Endothelial cell (in vitro differentiated cells): ENCODE data around the gene CXCR3. TPM values are rescaled to one million over a fixed set of nuclear protein-coding genes. Genes with fewer than 3 reads are reported as not detected.
A peak's percentile ranks its signal among the peaks of the same experiment; 100 is the strongest.

Experiments used
- DNase-seq: peaks from one replicate; pipeline ENCODE4 v3.0.0; 2021; ENCODE audit warnings: low spot score
- H3K27ac Mint-ChIP-seq: one replicate; pipeline ENCODE4 v1.8.0; 2021; ENCODE audit warnings: mixed read lengths, inconsistent platforms; ENCODE audit not compliant: unreplicated experiment
- H3K27me3 Mint-ChIP-seq: one replicate; pipeline ENCODE4 v1.8.0; 2021; ENCODE audit warnings: mild to moderate bottlenecking, moderate library complexity, mixed read lengths, inconsistent platforms; ENCODE audit not compliant: unreplicated experiment
- H3K36me3 Mint-ChIP-seq: one replicate; pipeline ENCODE4 v1.8.0; 2021; ENCODE audit warnings: mild to moderate bottlenecking, low read depth, mixed read lengths, inconsistent platforms; ENCODE audit not compliant: unreplicated experiment
- H3K4me1 Mint-ChIP-seq: one replicate; pipeline ENCODE4 v1.8.0; 2021; ENCODE audit warnings: mild to moderate bottlenecking, mixed read lengths, inconsistent platforms; ENCODE audit not compliant: unreplicated experiment
- H3K4me3 Mint-ChIP-seq: one replicate; pipeline ENCODE4 v1.8.0; 2021; ENCODE audit warnings: mild to moderate bottlenecking, mixed read lengths, inconsistent platforms; ENCODE audit not compliant: unreplicated experiment
- H3K9me3 Mint-ChIP-seq: one replicate; pipeline ENCODE4 v1.8.0; 2021; ENCODE audit warnings: mixed read lengths, inconsistent platforms; ENCODE audit not compliant: unreplicated experiment
- total RNA-seq: library from RNA; stranded (reverse); fragmentation: NEBNext Ultra II Directional; extraction: Animal tissue kit (Norgen Biotek cat#: 25700); gene quantifications from one replicate; pipeline ENCODE4 v1.2.1, GENCODE V29; 2021; ENCODE audit not compliant: unreplicated experiment
- TF ChIP-seq, protein P1 (sequence below): fragments of 200-600 bp; sonication (generic); IDR thresholded peaks from one replicate; pipeline ENCODE4 v1.5.0; 2021; ENCODE audit warnings: antibody characterized with exemption; ENCODE audit not compliant: unreplicated experiment

Gene CXCR3
- total RNA-seq, 1 donor from 2014 or later = 0.54 TPM

DNA sequence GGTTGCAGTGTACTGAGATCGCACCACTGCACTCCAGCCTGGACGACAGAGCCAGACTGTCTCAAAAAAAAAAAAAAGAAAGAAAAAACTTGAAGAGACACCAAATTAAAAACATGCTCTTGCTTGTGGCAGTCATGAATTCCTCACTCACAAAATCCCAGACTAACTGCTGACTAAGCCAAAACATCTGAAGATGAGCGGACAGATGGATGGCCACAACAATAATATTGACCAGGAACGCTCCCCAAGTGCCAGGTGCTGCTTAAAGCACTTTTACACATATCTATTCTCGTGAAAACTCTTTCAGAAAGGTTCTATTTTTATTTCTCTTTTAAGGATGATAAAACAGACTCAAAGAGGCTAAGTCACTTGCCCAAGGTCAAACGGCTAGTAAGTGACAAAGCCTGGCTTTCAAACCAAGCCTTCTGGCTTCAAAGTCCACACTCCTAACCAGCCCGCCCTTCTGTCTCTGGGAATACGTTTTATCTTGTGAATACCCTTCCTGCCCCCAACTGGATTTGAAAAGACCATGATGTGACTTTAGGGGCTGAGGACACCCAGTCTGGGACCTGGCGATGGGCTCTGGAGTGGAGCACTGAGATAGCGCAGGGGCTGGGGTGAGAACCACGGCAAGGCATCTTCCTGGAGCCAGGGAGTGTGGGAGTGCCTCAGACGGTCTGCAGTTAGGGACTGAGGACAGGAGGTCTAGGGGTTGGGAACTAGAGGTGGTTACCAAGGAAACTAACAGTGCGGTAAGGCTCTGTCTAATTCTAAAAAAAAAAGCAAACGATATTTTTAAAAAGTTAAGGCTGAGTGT, 9.5 kb upstream of the CXCR3 start:
- H3K27me3 Mint-ChIP-seq = no peaks in the 10 kb centered on the region
- no peaks in the 10 kb centered on the region for H3K36me3 Mint-ChIP-seq
- H3K27ac Mint-ChIP-seq = no peak overlapping the region
- TF ChIP-seq, protein P1, sequence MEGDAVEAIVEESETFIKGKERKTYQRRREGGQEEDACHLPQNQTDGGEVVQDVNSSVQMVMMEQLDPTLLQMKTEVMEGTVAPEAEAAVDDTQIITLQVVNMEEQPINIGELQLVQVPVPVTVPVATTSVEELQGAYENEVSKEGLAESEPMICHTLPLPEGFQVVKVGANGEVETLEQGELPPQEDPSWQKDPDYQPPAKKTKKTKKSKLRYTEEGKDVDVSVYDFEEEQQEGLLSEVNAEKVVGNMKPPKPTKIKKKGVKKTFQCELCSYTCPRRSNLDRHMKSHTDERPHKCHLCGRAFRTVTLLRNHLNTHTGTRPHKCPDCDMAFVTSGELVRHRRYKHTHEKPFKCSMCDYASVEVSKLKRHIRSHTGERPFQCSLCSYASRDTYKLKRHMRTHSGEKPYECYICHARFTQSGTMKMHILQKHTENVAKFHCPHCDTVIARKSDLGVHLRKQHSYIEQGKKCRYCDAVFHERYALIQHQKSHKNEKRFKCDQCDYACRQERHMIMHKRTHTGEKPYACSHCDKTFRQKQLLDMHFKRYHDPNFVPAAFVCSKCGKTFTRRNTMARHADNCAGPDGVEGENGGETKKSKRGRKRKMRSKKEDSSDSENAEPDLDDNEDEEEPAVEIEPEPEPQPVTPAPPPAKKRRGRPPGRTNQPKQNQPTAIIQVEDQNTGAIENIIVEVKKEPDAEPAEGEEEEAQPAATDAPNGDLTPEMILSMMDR = no peak
- peaks cover 7% of the 10 kb centered on the region for H3K4me1 Mint-ChIP-seq
- DNase-seq = no peak
- no peaks in the 10 kb centered on the region for H3K9me3 Mint-ChIP-seq
- H3K4me3 Mint-ChIP-seq = no peak overlapping the region

GRCh38 chrX:71626576-71626975, 8.3 kb upstream of the CXCR3 start:
- Mint-ChIP-seq H3K4me1 (peaks cover 12% of the 10 kb centered on the region), H3K4me3 (no peak overlapping the region), H3K27me3 (no peaks in the 10 kb centered on the region), H3K9me3 (no peaks in the 10 kb centered on the region), H3K27ac (no peak overlapping the region), H3K36me3 (no peaks in the 10 kb centered on the region)
- DNase-seq = no peak
- TF ChIP-seq, protein P1 = no peak

GRCh38 chrX:71625471-71625870, 7.2 kb upstream of the CXCR3 start:
- no peaks in the 10 kb centered on the region for H3K27me3 Mint-ChIP-seq
- H3K36me3 Mint-ChIP-seq = no peaks in the 10 kb centered on the region
- H3K9me3 Mint-ChIP-seq = no peaks in the 10 kb centered on the region
- no peak overlapping the region for H3K27ac Mint-ChIP-seq
- TF ChIP-seq, protein P1 = no peak
- DNase-seq = no peak
- H3K4me1 Mint-ChIP-seq = peaks cover 12% of the 10 kb centered on the region
- no peak overlapping the region for H3K4me3 Mint-ChIP-seq

- Mint-ChIP-seq H3K4me3 (no peak overlapping the region), H3K4me1 (peaks cover 12% of the 10 kb centered on the region), H3K27me3 (no peaks in the 10 kb centered on the region), H3K9me3 (no peaks in the 10 kb centered on the region), H3K27ac (peak overlapping the region; percentile 78), H3K36me3 (peaks cover 6% of the 10 kb centered on the region)
- TF ChIP-seq, protein P1 = no peak
- DNase-seq = no peak
Measured at GRCh38 chrX:71623714-71624113, 5.4 kb upstream of the CXCR3 start.
